HepG2 (cell line): ENCODE results near the gene PLVAP. TPM values are rescaled to one million over a fixed set of nuclear protein-coding genes. Genes with fewer than 3 reads are reported as not detected.

ENCODE experiments used
- DDIT3 ChIP-seq: sonication (generic); formaldehyde crosslinking; IDR thresholded peaks from 2 replicates; pipeline ENCODE4 v1.4.0; 2020; ENCODE audit warnings: mild to moderate bottlenecking, missing genetic modification reagents
- FOXM1 ChIP-seq: sonication (generic); formaldehyde crosslinking; IDR thresholded peaks from 2 replicates; pipeline ENCODE4 v1.5.0; 2020; ENCODE audit warnings: missing genetic modification reagents
- HMG20B ChIP-seq: conservative IDR thresholded peaks from 2 replicates; pipeline ENCODE4 v1.6.1; 2016; ENCODE audit warnings: missing genetic modification reagents, missing compliant biosample characterization
- HNRNPH1 ChIP-seq: fragments of 200-400 bp; formaldehyde crosslinking; optimal IDR thresholded peaks from 2 replicates; pipeline ENCODE3; 2017; ENCODE audit warnings: mild to moderate bottlenecking, low read depth, low read length
- IRX3 ChIP-seq: sonication (generic); formaldehyde crosslinking; IDR thresholded peaks from 2 replicates; pipeline ENCODE4 v1.8.1; 2023; ENCODE audit warnings: mild to moderate bottlenecking, low read depth, missing genetic modification reagents, borderline replicate concordance
- MIER3 ChIP-seq: IDR thresholded peaks from 2 replicates; pipeline ENCODE4 v1.6.1; 2016; ENCODE audit warnings: missing compliant biosample characterization, borderline replicate concordance
- RARA ChIP-seq: IDR thresholded peaks from 2 replicates; pipeline ENCODE4 v1.6.1; 2016; ENCODE audit warnings: missing genetic modification reagents, missing compliant biosample characterization
- SNAI1 ChIP-seq: sonication (generic); formaldehyde crosslinking; IDR thresholded peaks from 2 replicates; pipeline ENCODE4 v1.5.0; 2020; ENCODE audit warnings: mild to moderate bottlenecking, missing genetic modification reagents, borderline replicate concordance
- SOX13 ChIP-seq, 3 experiments: fragments of 450-650 bp in 1 of 3; sonication (generic) in 1 of 3; formaldehyde crosslinking in 1 of 3; IDR thresholded peaks in 2 of 3; conservative IDR thresholded peaks in 1 of 3; 2 replicates each; pipeline versions ENCODE4 v1.5.0 to v1.6.1; 2016 to 2020; ENCODE audit warnings: antibody characterized with exemption in 1 of 3, mild to moderate bottlenecking in 1 of 3, missing compliant biosample characterization in 1 of 3, missing genetic modification reagents in 1 of 3, moderate library complexity in 1 of 3
- TARDBP ChIP-seq: sonication (generic); formaldehyde crosslinking; IDR thresholded peaks from 2 replicates; pipeline ENCODE4 v1.8.0; 2022; ENCODE audit warnings: mild to moderate bottlenecking, missing genetic modification reagents
- TBP ChIP-seq: sonication (generic); formaldehyde crosslinking; IDR thresholded peaks from 2 replicates; pipeline ENCODE4 v1.5.0; 2020; ENCODE audit warnings: missing genetic modification reagents
- ZHX1 ChIP-seq: sonication (generic); formaldehyde crosslinking; IDR thresholded peaks from 2 replicates; pipeline ENCODE4 v1.8.1; 2022; ENCODE audit warnings: low read depth, mild to moderate bottlenecking, missing genetic modification reagents
- ZNF7 ChIP-seq: IDR thresholded peaks from 2 replicates; pipeline ENCODE4 v1.6.1; 2016; ENCODE audit warnings: missing biosample characterization, missing genetic modification reagents
- ZNF724P ChIP-seq: sonication (generic); formaldehyde crosslinking; IDR thresholded peaks from 2 replicates; pipeline ENCODE4 v1.8.0; 2022; ENCODE audit warnings: missing genetic modification reagents, borderline replicate concordance
- ZNF737 ChIP-seq: sonication (generic); formaldehyde crosslinking; IDR thresholded peaks from 2 replicates; pipeline ENCODE4 v1.5.0; 2020; ENCODE audit warnings: missing genetic modification reagents, mild to moderate bottlenecking, borderline replicate concordance
- polyA plus RNA-seq, 8 experiments: library from polyadenylated mRNA; depleted of rRNA in 3 of 8; stranded (reverse) in 7 of 8; unstranded in 1 of 8; fragments of >200 nt; fragmentation: Illumina TruSeq in 4 of 8; extraction: Trizol in 4 of 8; gene quantifications; 2 replicates each; pipeline versions ENCODE4 v1.2.1 to v1.2.3, GENCODE V29; 2011 to 2016; ENCODE audit warnings: low read depth in 4 of 8, missing spikeins in 1 of 8, mixed read lengths in 1 of 8; ENCODE audit not compliant: insufficient read depth in 1 of 8
- total RNA-seq, 5 experiments: library from RNA; depleted of rRNA; stranded (reverse); fragments of >200 nt; fragmentation: Illumina TruSeq; extraction: Trizol; gene quantifications; 2 replicates each; pipeline ENCODE4 v1.2.3, GENCODE V29; 2016; ENCODE audit warnings: low read depth in 1 of 5
- TF ChIP-seq, protein P1 (sequence below): sonication (generic); formaldehyde crosslinking; IDR thresholded peaks from 2 replicates; pipeline ENCODE4 v1.4.0; 2020; ENCODE audit warnings: missing genetic modification reagents
- TF ChIP-seq, protein P2 (sequence below): sonication (generic); formaldehyde crosslinking; IDR thresholded peaks from 2 replicates; pipeline ENCODE4 v1.8.1; 2023; ENCODE audit warnings: mild to moderate bottlenecking, missing genetic modification reagents

PLVAP gene
- total and polyA plus RNA-seq, 2 of the 13 experiments (the other 11 are each of a cell fraction or from before 2014, with no cell fraction given) = 0.26 TPM; not detected in 1

DNA sequence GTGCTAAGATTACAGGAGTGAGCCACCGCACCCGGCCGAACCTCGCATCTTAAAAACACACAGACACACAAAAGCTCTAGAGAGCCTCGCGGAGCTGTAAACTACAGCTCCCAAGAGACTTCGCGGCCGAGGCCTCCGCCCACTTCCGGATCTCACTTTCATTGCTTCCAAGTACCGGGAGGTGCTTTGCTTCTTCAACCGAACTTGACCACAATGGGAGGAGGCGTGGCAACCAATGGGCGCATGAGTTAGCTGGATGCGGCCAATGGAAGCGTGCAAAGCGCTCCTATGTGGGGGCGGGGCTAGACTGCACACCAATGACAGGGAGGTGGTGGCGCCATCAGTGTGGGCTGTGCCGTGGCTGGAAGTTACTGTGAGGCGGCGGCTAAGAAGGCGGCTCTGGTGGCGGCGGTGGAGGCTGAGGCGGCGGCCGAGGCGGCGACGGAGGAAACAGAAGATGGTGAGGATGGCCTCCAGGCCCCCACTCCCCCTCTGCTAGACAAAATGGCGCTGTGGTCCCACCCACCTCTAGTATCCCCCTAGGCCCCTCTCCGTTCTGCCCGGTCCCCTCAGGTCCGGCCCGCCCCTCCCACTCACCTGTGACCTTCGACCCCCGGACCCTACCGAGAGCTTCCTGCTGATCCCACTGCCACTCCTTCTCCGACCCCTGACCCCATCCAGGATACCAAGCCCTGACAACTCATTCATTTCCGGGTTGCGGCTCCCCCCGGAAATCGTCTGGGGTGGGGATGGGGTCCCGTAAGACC, 67.8 kb downstream of the PLVAP start, which contains the start of gene DDA1 (continued):
- TF ChIP-seq ZNF724P (CRISPR knock-in tag) (no peak), RARA (CRISPR knock-in tag) (no peak), ZNF7 (CRISPR knock-in tag) (no peak), ZNF737 (no peak), TBP (CRISPR knock-in tag) (no peak), IRX3 (CRISPR knock-in tag) (no peak), MIER3 (CRISPR knock-in tag) (0 out of 2 replicates have a peak, but pooled peaks have one; percentile 26), DDIT3 (no peak), HNRNPH1 (no peak), TARDBP (peak; percentile 64), SOX13 (IDR thresholded peaks at IDR 0.05) (peak; percentile 98), SOX13 (CRISPR knock-in tag; conservative IDR thresholded peaks at IDR 0.05 in 1 of 2, IDR thresholded peaks at IDR 0.05 in 1 of 2) (no peak), ZHX1 (no peak), FOXM1 (no peak), SNAI1 (no peak), HMG20B (no peak)
- TF ChIP-seq, protein P1, sequence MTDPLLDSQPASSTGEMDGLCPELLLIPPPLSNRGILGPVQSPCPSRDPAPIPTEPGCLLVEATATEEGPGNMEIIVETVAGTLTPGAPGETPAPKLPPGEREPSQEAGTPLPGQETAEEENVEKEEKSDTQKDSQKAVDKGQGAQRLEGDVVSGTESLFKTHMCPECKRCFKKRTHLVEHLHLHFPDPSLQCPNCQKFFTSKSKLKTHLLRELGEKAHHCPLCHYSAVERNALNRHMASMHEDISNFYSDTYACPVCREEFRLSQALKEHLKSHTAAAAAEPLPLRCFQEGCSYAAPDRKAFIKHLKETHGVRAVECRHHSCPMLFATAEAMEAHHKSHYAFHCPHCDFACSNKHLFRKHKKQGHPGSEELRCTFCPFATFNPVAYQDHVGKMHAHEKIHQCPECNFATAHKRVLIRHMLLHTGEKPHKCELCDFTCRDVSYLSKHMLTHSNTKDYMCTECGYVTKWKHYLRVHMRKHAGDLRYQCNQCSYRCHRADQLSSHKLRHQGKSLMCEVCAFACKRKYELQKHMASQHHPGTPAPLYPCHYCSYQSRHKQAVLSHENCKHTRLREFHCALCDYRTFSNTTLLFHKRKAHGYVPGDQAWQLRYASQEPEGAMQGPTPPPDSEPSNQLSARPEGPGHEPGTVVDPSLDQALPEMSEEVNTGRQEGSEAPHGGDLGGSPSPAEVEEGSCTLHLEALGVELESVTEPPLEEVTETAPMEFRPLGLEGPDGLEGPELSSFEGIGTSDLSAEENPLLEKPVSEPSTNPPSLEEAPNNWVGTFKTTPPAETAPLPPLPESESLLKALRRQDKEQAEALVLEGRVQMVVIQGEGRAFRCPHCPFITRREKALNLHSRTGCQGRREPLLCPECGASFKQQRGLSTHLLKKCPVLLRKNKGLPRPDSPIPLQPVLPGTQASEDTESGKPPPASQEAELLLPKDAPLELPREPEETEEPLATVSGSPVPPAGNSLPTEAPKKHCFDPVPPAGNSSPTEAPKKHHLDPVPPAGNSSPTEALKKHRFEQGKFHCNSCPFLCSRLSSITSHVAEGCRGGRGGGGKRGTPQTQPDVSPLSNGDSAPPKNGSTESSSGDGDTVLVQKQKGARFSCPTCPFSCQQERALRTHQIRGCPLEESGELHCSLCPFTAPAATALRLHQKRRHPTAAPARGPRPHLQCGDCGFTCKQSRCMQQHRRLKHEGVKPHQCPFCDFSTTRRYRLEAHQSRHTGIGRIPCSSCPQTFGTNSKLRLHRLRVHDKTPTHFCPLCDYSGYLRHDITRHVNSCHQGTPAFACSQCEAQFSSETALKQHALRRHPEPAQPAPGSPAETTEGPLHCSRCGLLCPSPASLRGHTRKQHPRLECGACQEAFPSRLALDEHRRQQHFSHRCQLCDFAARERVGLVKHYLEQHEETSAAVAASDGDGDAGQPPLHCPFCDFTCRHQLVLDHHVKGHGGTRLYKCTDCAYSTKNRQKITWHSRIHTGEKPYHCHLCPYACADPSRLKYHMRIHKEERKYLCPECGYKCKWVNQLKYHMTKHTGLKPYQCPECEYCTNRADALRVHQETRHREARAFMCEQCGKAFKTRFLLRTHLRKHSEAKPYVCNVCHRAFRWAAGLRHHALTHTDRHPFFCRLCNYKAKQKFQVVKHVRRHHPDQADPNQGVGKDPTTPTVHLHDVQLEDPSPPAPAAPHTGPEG (CRISPR knock-in tag) = peak; percentile 62; the same call in 1 of the 2 replicates
- TF ChIP-seq, protein P2, sequence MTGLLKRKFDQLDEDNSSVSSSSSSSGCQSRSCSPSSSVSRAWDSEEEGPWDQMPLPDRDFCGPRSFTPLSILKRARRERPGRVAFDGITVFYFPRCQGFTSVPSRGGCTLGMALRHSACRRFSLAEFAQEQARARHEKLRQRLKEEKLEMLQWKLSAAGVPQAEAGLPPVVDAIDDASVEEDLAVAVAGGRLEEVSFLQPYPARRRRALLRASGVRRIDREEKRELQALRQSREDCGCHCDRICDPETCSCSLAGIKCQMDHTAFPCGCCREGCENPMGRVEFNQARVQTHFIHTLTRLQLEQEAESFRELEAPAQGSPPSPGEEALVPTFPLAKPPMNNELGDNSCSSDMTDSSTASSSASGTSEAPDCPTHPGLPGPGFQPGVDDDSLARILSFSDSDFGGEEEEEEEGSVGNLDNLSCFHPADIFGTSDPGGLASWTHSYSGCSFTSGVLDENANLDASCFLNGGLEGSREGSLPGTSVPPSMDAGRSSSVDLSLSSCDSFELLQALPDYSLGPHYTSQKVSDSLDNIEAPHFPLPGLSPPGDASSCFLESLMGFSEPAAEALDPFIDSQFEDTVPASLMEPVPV (CRISPR knock-in tag) = 0 out of 2 replicates have a peak, but pooled peaks have one; percentile 33
